IMR-90 (cell line): ENCODE results near the gene PDLIM5. TPM values are rescaled to one million over a fixed set of nuclear protein-coding genes. Genes with fewer than 3 reads are reported as not detected.

ENCODE experiments used
- ATAC-seq: fragments of 200-7000 bp; cut with Tn5 transposase; 2 replicates; pipeline ENCODE4 v1.9.1; 2020; ENCODE audit warnings: low read depth, mild to moderate bottlenecking, moderate library complexity
- BruUV-seq: library from RNA; stranded (reverse); fragments of 400-500 nt; replicated peaks from 2 replicates; lab custom pipeline; 2021; lab: Mats Ljungman, UMichigan
- CTCF ChIA-PET: fragments of 300-600 bp; formaldehyde crosslinking; extraction: SDS; loops from one replicate; lab custom pipeline; 2021; ENCODE audit warnings: antibody characterized with exemption; lab: Yijun Ruan, JAX
- POLR2A ChIA-PET: fragments of 300-600 bp; sonication (Branson Sonifier 250); formaldehyde crosslinking; loops from one replicate; lab custom pipeline; 2022; ENCODE audit warnings: antibody characterized with exemption; ENCODE audit not compliant: unreplicated experiment; lab: Charles Lee
- DNase-seq: peaks from one replicate; pipeline ENCODE4 v3.0.0; 2013
- H2AFZ ChIP-seq: replicated peaks from 2 replicates; pipeline ENCODE3; 2013; ENCODE audit warnings: low read length, mild to moderate bottlenecking; ENCODE audit not compliant: poor library complexity
- H2AK5ac ChIP-seq: 2 replicates; pipeline ENCODE4 v1.6.1; 2013; ENCODE audit warnings: low read depth, low read length, inconsistent platforms
- H2AK9ac ChIP-seq: replicated peaks from 2 replicates; pipeline ENCODE3; 2013; ENCODE audit warnings: mild to moderate bottlenecking, low read depth, low read length, moderate library complexity; ENCODE audit not compliant: poor library complexity
- H2BK120ac ChIP-seq: 2 replicates; pipeline ENCODE4 v1.6.1; 2013; ENCODE audit warnings: low read depth, low read length, inconsistent platforms
- H2BK15ac ChIP-seq: 3 replicates; pipeline ENCODE4 v1.6.1; 2013; ENCODE audit warnings: low read depth, low read length, inconsistent platforms
- H2BK20ac ChIP-seq: 2 replicates; pipeline ENCODE4 v1.6.1; 2013; ENCODE audit warnings: low read depth, mild to moderate bottlenecking, inconsistent platforms, low read length, moderate library complexity
- H2BK5ac ChIP-seq: 2 replicates; pipeline ENCODE4 v1.6.1; 2013; ENCODE audit warnings: mild to moderate bottlenecking, low read depth, low read length, inconsistent platforms; ENCODE audit not compliant: poor library complexity, severe bottlenecking
- H3K14ac ChIP-seq: replicated peaks from 2 replicates; pipeline ENCODE4 v1.6.1; 2013; ENCODE audit warnings: low read depth, low read length, inconsistent platforms
- H3K18ac ChIP-seq: 2 replicates; pipeline ENCODE4 v1.6.1; 2013; ENCODE audit warnings: low read depth, low read length, control low read depth
- H3K23ac ChIP-seq: 2 replicates; pipeline ENCODE4 v1.6.1; 2013; ENCODE audit warnings: low read depth, low read length, inconsistent platforms
- H3K27ac ChIP-seq: 2 replicates; pipeline ENCODE4 v1.5.1; 2013; ENCODE audit warnings: mild to moderate bottlenecking, control low read depth, low read length; ENCODE audit not compliant: insufficient read depth
- H3K27me3 ChIP-seq: 2 replicates; pipeline ENCODE4 v1.6.1; 2013; ENCODE audit warnings: low read length; ENCODE audit not compliant: control insufficient read depth, insufficient read depth
- H3K36me3 ChIP-seq: 2 replicates; pipeline ENCODE4 v1.6.1; 2013; ENCODE audit warnings: low read length, mixed read lengths; ENCODE audit not compliant: control insufficient read depth, insufficient read depth
- H3K4ac ChIP-seq: 2 replicates; pipeline ENCODE4 v1.6.1; 2013; ENCODE audit warnings: low read depth, low read length, inconsistent platforms
- H3K4me1 ChIP-seq: 2 replicates; pipeline ENCODE4 v1.6.1; 2013; ENCODE audit warnings: low read length, mixed read lengths; ENCODE audit not compliant: control insufficient read depth, insufficient read depth
- H3K4me2 ChIP-seq: 2 replicates; pipeline ENCODE4 v1.6.1; 2013; ENCODE audit warnings: low read depth, mild to moderate bottlenecking, control low read depth, low read length, moderate library complexity
- H3K4me3 ChIP-seq: 2 replicates; pipeline ENCODE4 v1.5.1; 2013; ENCODE audit warnings: low read depth, mild to moderate bottlenecking, control low read depth, low read length, moderate library complexity; ENCODE audit not compliant: insufficient read depth
- H3K56ac ChIP-seq: 2 replicates; pipeline ENCODE4 v1.6.1; 2013; ENCODE audit warnings: low read length, inconsistent platforms; ENCODE audit not compliant: insufficient read depth; ENCODE audit errors: extremely low read depth
- H3K79me1 ChIP-seq, 2 experiments: 2 replicates each; pipeline ENCODE4 v1.6.1; 2013; ENCODE audit warnings: low read length in 2 of 2, inconsistent platforms in 1 of 2, low read depth in 1 of 2
- H3K9ac ChIP-seq: 2 replicates; pipeline ENCODE4 v1.6.1; 2013; ENCODE audit warnings: low read depth, low read length, control low read depth
- H3K9me1 ChIP-seq: 2 replicates; pipeline ENCODE4 v1.6.1; 2013; ENCODE audit warnings: low read length, inconsistent platforms; ENCODE audit not compliant: insufficient read depth
- H3K9me3 ChIP-seq: 2 replicates; pipeline ENCODE4 v1.6.1; 2013; ENCODE audit warnings: low read length; ENCODE audit not compliant: control insufficient read depth, insufficient read depth
- H4K20me1 ChIP-seq: 2 replicates; pipeline ENCODE4 v1.6.1; 2013; ENCODE audit warnings: low read length, inconsistent platforms; ENCODE audit not compliant: insufficient read depth
- H4K5ac ChIP-seq: 2 replicates; pipeline ENCODE4 v1.6.1; 2013; ENCODE audit warnings: mild to moderate bottlenecking, low read depth, low read length, control low read depth
- H4K8ac ChIP-seq, 2 experiments: 2 replicates each; pipeline ENCODE4 v1.6.1; 2013; ENCODE audit warnings: low read depth in 2 of 2, low read length in 2 of 2, control low read depth in 1 of 2, inconsistent platforms in 1 of 2
- H4K91ac ChIP-seq: 2 replicates; pipeline ENCODE4 v1.6.1; 2013; ENCODE audit warnings: low read depth, low read length, inconsistent platforms; ENCODE audit not compliant: insufficient read depth
- BHLHE40 ChIP-seq: fragments of 150-350 bp; IDR thresholded peaks from 2 replicates; pipeline ENCODE4 v1.6.1; 2016; ENCODE audit warnings: mild to moderate bottlenecking, low read depth, low read length
- CEBPB ChIP-seq: IDR thresholded peaks from 2 replicates; pipeline ENCODE4 v1.6.1; 2012; ENCODE audit warnings: low read depth, low read length, improper control_type of control experiment
- CHD1 ChIP-seq: IDR thresholded peaks from 2 replicates; pipeline ENCODE4 v1.6.1; 2012; ENCODE audit warnings: low read depth, low read length, improper control_type of control experiment
- ELK1 ChIP-seq: fragments of 150-350 bp; IDR thresholded peaks from 2 replicates; pipeline ENCODE4 v1.6.1; 2016; ENCODE audit warnings: low read depth, mild to moderate bottlenecking, low read length, moderate library complexity, borderline replicate concordance
- FOS ChIP-seq: fragments of 150-350 bp; IDR thresholded peaks from 2 replicates; pipeline ENCODE4 v1.6.1; 2016; ENCODE audit warnings: low read depth, low read length
- MAFK ChIP-seq: IDR thresholded peaks from 2 replicates; pipeline ENCODE4 v1.6.1; 2012; ENCODE audit warnings: low read depth, low read length, improper control_type of control experiment
- MAZ ChIP-seq: IDR thresholded peaks from 2 replicates; pipeline ENCODE4 v1.6.1; 2012; ENCODE audit warnings: low read depth, mild to moderate bottlenecking, low read length, improper control_type of control experiment, moderate library complexity, borderline replicate concordance
- MXI1 ChIP-seq: IDR thresholded peaks from 2 replicates; pipeline ENCODE4 v1.6.1; 2012; ENCODE audit warnings: low read depth, mild to moderate bottlenecking, low read length, moderate library complexity, borderline replicate concordance
- NFE2L2 ChIP-seq: fragments of 150-350 bp; IDR thresholded peaks from 2 replicates; pipeline ENCODE4 v1.6.1; 2016; ENCODE audit warnings: low read depth, mild to moderate bottlenecking, low read length
- POLR2A ChIP-seq: IDR thresholded peaks from 2 replicates; pipeline ENCODE4 v1.6.1; 2012; ENCODE audit warnings: mild to moderate bottlenecking, low read depth, low read length
- RAD21 ChIP-seq: IDR thresholded peaks from 2 replicates; pipeline ENCODE4 v1.6.1; 2012; ENCODE audit warnings: low read length, improper control_type of control experiment
- RCOR1 ChIP-seq: IDR thresholded peaks from 2 replicates; pipeline ENCODE4 v1.6.1; 2012; ENCODE audit warnings: mild to moderate bottlenecking, low read length, improper control_type of control experiment; ENCODE audit not compliant: insufficient replicate concordance
- RFX5 ChIP-seq: IDR thresholded peaks from 2 replicates; pipeline ENCODE4 v1.8.0; 2012; ENCODE audit warnings: low read depth, mild to moderate bottlenecking, low read length, moderate library complexity
- SMC3 ChIP-seq: fragments of 150-350 bp; IDR thresholded peaks from 2 replicates; pipeline ENCODE4 v1.6.1; 2016; ENCODE audit warnings: low read depth, mild to moderate bottlenecking, antibody characterized with exemption, low read length, moderate library complexity
- WGBS, 2 experiments: methylation state at CpG; one replicate each; pipeline versions ENCODE4 v1.1.5 to v1.1.7; 2013; ENCODE audit warnings: missing lambda C conversion rate in 2 of 2; ENCODE audit not compliant: insufficient read length in 1 of 2; ENCODE audit errors: extremely low coverage in 2 of 2; 5-methylcytosine and 5-hydroxymethylcytosine counted together
- dilution Hi-C: fragments of 300-500 bp; cut with HindIII; formaldehyde crosslinking; loops from one replicate; pipeline ENCODE4 v1.14.3; 2018; ENCODE audit warnings: low sequenced_read_pairs; ENCODE audit not compliant: unreplicated experiment
- in situ Hi-C: fragments of 300-500 bp; cut with MboI; formaldehyde crosslinking; loops from 3 replicates; pipeline ENCODE4 v1.14.3; 2019; ENCODE audit warnings: low sequenced_read_pairs, inconsistent platforms, mixed read lengths
- intact Hi-C: fragments of 100-400 bp; cut with micrococcal nuclease; formaldehyde crosslinking; loops from 2 replicates; pipeline ENCODE4 v1.10.0; 2022
- polyA plus RNA-seq, 3 experiments: library from polyadenylated mRNA; depleted of rRNA; stranded (reverse); fragments of >200 nt; gene quantifications; 2 replicates each; pipeline ENCODE4 v1.2.3, GENCODE V29; 2012; ENCODE audit warnings: low replicate concordance in 1 of 3
- total RNA-seq: library from RNA; depleted of rRNA; stranded (reverse); fragments of >200 nt; gene quantifications from 2 replicates; pipeline ENCODE4 v1.2.3, GENCODE V29; 2012
- TF ChIP-seq, protein P1 (sequence below): conservative IDR thresholded peaks from 2 replicates; pipeline ENCODE4 v1.5.1; 2012; ENCODE audit warnings: mild to moderate bottlenecking, low read depth, low read length, improper control_type of control experiment
- TF ChIP-seq, protein P2 (sequence below): fragments of 150-350 bp; IDR thresholded peaks from 2 replicates; pipeline ENCODE4 v1.6.1; 2017; ENCODE audit warnings: mild to moderate bottlenecking, antibody characterized with exemption, low read length, low read depth

PDLIM5 gene
- total and polyA plus RNA-seq, 2 of the 4 experiments (the other 2 are of a cell fraction), result 96.5 to 188 TPM

DNA sequence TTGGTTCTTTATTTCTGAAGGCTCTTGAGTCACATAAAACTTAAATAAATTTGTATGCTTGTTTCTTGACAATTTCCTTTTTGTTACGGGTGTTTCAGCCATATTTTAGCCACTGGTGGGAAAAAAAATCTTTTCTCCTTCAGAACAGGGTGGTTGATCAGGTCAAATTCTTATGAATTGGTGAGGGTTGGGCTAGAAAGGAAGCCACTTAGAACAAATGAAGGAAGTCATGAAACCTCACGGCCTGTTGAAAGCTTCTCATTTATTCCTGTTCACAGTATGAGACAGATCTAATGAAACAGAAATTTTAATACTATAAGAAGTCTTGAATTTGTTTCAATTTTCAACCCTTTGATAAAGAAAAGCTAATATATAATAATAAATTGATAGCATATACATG lies 12.1 kb upstream of the PDLIM5 start:
- in situ Hi-C loops (no loop called here), intact Hi-C loops (no loop called here), dilution Hi-C loops (no loop called here)
- H2AK9ac ChIP-seq, result no peak overlapping the region
- no peak overlapping the region for H3K4ac ChIP-seq
- no peak overlapping the region for H2AK5ac ChIP-seq
- H3K27ac ChIP-seq, result no peak overlapping the region
- no peak overlapping the region for H2AFZ ChIP-seq
- no peak overlapping the region for H2BK5ac ChIP-seq
- POLR2A ChIA-PET, result no interaction called here
- no peaks in the 10 kb centered on the region for H3K79me1 ChIP-seq
- H3K36me3 ChIP-seq, result no peaks in the 10 kb centered on the region
- H3K9me3 ChIP-seq, result no peaks in the 10 kb centered on the region
- H2BK120ac ChIP-seq, result no peak overlapping the region
- H3K4me3 ChIP-seq, result no peak overlapping the region
- no peak overlapping the region for H4K5ac ChIP-seq
- no peak overlapping the region for H3K23ac ChIP-seq
- TF ChIP-seq FOS (no peak), MAZ (no peak), CHD1 (no peak), ELK1 (no peak), RAD21 (no peak), MAFK (no peak), BHLHE40 (no peak), NFE2L2 (no peak), RCOR1 (no peak), SMC3 (no peak), RFX5 (no peak), MXI1 (no peak), POLR2A (no peak), CEBPB (no peak)
- TF ChIP-seq, protein P1, sequence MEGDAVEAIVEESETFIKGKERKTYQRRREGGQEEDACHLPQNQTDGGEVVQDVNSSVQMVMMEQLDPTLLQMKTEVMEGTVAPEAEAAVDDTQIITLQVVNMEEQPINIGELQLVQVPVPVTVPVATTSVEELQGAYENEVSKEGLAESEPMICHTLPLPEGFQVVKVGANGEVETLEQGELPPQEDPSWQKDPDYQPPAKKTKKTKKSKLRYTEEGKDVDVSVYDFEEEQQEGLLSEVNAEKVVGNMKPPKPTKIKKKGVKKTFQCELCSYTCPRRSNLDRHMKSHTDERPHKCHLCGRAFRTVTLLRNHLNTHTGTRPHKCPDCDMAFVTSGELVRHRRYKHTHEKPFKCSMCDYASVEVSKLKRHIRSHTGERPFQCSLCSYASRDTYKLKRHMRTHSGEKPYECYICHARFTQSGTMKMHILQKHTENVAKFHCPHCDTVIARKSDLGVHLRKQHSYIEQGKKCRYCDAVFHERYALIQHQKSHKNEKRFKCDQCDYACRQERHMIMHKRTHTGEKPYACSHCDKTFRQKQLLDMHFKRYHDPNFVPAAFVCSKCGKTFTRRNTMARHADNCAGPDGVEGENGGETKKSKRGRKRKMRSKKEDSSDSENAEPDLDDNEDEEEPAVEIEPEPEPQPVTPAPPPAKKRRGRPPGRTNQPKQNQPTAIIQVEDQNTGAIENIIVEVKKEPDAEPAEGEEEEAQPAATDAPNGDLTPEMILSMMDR, result no peak
- TF ChIP-seq, protein P2, sequence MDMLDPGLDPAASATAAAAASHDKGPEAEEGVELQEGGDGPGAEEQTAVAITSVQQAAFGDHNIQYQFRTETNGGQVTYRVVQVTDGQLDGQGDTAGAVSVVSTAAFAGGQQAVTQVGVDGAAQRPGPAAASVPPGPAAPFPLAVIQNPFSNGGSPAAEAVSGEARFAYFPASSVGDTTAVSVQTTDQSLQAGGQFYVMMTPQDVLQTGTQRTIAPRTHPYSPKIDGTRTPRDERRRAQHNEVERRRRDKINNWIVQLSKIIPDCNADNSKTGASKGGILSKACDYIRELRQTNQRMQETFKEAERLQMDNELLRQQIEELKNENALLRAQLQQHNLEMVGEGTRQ, result no peak
- no TSS peak for BruUV-seq
- H3K4me2 ChIP-seq, result no peak overlapping the region
- no peaks in the 10 kb centered on the region for H4K20me1 ChIP-seq
- H3K9ac ChIP-seq, result no peak overlapping the region
- no peak overlapping the region for H3K18ac ChIP-seq
- CTCF ChIA-PET, result no interaction called here
- H2BK15ac ChIP-seq, result no peak overlapping the region
- H3K27me3 ChIP-seq, result no peaks in the 10 kb centered on the region
- H3K56ac ChIP-seq, result no peak overlapping the region
- DNase-seq (no peak), ATAC-seq (no peak)
- no peaks in the 10 kb centered on the region for H3K9me1 ChIP-seq
- H3K14ac ChIP-seq, result no peak overlapping the region
- H4K91ac ChIP-seq, result no peak overlapping the region
- no peak overlapping the region for H4K8ac ChIP-seq
- no peaks in the 10 kb centered on the region for H3K4me1 ChIP-seq
- no peak overlapping the region for H2BK20ac ChIP-seq
- WGBS, 2 experiments, result no CpG with 5 or more reads among the region's 2 CpGs
